GM12801 (cell line): Measurements from ENCODE around the gene HSCB.

ENCODE experiments used
- TF ChIP-seq, protein P1 (sequence below): IDR thresholded peaks from one replicate; pipeline ENCODE4 v1.5.1; 2011; ENCODE audit warnings: control low read depth; ENCODE audit not compliant: insufficient read length; ENCODE audit errors: extremely low read depth

The HSCB gene

DNA sequence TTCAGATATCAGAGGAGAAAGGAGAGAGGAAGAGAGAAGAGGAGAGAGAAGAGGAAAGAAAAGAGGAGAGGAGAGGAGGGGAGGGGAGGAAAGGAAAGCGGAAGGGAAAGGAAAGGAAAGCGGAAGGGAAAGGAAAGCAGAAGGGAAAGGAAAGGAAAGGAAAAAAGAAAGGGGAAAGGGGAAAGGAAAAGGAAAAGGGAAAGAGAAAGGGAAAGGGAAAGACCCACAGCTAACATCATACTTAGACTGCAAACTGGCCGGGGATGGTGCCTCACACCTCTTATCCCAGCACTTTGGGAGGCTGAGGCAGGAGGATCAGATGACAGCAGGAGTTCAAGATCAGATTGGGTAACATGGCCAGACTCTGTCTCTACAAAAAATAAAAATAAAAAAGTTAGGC lies 11.7 kb upstream of the HSCB start:
- TF ChIP-seq, protein P1, sequence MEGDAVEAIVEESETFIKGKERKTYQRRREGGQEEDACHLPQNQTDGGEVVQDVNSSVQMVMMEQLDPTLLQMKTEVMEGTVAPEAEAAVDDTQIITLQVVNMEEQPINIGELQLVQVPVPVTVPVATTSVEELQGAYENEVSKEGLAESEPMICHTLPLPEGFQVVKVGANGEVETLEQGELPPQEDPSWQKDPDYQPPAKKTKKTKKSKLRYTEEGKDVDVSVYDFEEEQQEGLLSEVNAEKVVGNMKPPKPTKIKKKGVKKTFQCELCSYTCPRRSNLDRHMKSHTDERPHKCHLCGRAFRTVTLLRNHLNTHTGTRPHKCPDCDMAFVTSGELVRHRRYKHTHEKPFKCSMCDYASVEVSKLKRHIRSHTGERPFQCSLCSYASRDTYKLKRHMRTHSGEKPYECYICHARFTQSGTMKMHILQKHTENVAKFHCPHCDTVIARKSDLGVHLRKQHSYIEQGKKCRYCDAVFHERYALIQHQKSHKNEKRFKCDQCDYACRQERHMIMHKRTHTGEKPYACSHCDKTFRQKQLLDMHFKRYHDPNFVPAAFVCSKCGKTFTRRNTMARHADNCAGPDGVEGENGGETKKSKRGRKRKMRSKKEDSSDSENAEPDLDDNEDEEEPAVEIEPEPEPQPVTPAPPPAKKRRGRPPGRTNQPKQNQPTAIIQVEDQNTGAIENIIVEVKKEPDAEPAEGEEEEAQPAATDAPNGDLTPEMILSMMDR, result no peak

- TF ChIP-seq, protein P1, result no peak
Measured at GRCh38 chr22:28734393-28734792, 7.4 kb upstream of the HSCB start.

GRCh38 chr22:28736301-28737155 lies 5.3 kb upstream of the HSCB start:
- TF ChIP-seq, protein P1, result no peak

GRCh38 chr22:28737701-28738100 lies 4.1 kb upstream of the HSCB start:
- TF ChIP-seq, protein P1, result no peak

DNA sequence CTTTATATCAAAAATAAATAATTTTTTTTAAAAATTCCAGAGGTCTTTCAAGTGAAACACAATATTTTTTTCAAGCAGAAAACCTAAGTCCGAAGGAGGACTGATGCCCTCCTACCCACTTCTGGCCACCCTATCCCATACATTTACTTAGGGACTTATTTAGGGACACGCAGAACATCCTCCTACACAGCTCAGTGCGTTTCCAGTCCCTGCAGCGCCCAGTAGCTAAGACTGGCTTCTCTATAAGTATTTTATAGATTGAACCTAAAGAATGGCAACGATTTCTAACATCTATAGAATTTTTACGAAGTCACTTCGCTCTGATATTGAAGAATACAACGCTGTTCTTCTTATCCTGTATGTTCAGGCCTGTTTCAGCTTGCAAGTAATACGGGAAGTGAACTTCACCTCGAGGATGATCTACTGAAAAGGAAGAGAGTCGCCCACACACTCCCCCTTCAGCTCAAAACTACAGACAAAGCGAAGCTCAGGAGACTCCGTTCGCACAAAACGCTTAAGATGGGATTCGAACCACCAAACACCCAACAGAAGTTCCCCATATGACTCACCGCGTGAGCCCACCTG lies 547 bp upstream of the HSCB start:
- TF ChIP-seq, protein P1, result no peak

GRCh38 chr22:28742562-28742962 lies 723 bp downstream of the HSCB start:
- TF ChIP-seq, protein P1, result no peak

DNA sequence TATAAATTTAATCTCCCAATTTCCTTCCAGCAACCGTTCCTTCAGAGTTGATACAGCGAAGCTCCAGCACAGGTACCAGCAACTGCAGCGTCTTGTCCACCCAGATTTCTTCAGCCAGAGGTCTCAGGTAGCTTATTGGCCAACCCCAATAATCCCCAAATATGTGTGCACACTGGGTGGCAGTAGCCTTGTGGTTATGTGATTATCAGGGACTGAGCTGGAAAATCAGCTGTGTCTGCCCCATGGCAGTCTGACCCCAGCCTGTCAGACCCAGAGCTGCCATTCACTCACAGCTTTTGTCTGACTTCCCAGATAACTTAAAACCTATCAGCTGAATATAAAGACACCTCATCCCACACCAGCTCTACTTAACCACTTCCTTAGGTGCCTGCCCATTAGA lies 2.0 kb downstream of the HSCB start:
- TF ChIP-seq, protein P1, result no peak
